Mesothelial cell of epicardium (in vitro differentiated cells): ENCODE measurements around the gene ALDH1A2. TPM values are rescaled to one million over a fixed set of nuclear protein-coding genes. Genes with fewer than 3 reads are reported as not detected.
A peak's percentile ranks its signal among the peaks of the same experiment; 100 is the strongest.
"Not testable (repeated sequence)": the region's sequence is repeated elsewhere in the genome, so short reads cannot be mapped to it uniquely, and the experiment has no call there.

Experiments
- DNase-seq, 2 experiments: peaks; one replicate each; pipeline ENCODE4 v3.0.0; 2021; ENCODE audit warnings: low spot score in 2 of 2; ENCODE audit not compliant: unreplicated experiment in 2 of 2
- H3K27ac Mint-ChIP-seq: 2 replicates; pipeline ENCODE4 v1.8.0; 2021; ENCODE audit warnings: mixed read lengths
- H3K27me3 Mint-ChIP-seq: 2 replicates; pipeline ENCODE4 v1.8.0; 2021; ENCODE audit warnings: low read depth, mixed read lengths
- H3K36me3 Mint-ChIP-seq: 2 replicates; pipeline ENCODE4 v1.8.0; 2021; ENCODE audit warnings: mixed read lengths
- H3K4me1 Mint-ChIP-seq: 2 replicates; pipeline ENCODE4 v1.8.0; 2021; ENCODE audit warnings: mixed read lengths
- H3K4me3 Mint-ChIP-seq: 2 replicates; pipeline ENCODE4 v1.8.0; 2021; ENCODE audit warnings: mild to moderate bottlenecking, moderate library complexity, mixed read lengths
- H3K9me3 Mint-ChIP-seq: 2 replicates; pipeline ENCODE4 v1.8.0; 2021; ENCODE audit warnings: mixed read lengths
- CTCF ChIP-seq: fragments of 200-600 bp; sonication (generic); IDR thresholded peaks from one replicate; pipeline ENCODE4 v1.5.0; 2021; ENCODE audit warnings: antibody characterized with exemption; ENCODE audit not compliant: unreplicated experiment
- total RNA-seq: library from RNA; stranded (reverse); gene quantifications from 3 replicates; pipeline ENCODE4 v1.2.1, GENCODE V29; 2021

The ALDH1A2 gene
- total RNA-seq, 1 donor from 2014 or later: 26.2 TPM

GRCh38 chr15:58046467-58046866, 19.0 kb downstream of the ALDH1A2 start:
- H3K4me3 Mint-ChIP-seq: no peak overlapping the region
- H3K36me3 Mint-ChIP-seq: no peaks in the 10 kb centered on the region
- H3K27ac Mint-ChIP-seq: peak overlapping the region; percentile 61
- TF ChIP-seq CTCF: no peak
- H3K9me3 Mint-ChIP-seq: no peaks in the 10 kb centered on the region
- peaks cover 22% of the 10 kb centered on the region for H3K4me1 Mint-ChIP-seq
- no peak for DNase-seq
- H3K27me3 Mint-ChIP-seq: peaks cover 35% of the 10 kb centered on the region

- peaks cover 29% of the 10 kb centered on the region for H3K4me1 Mint-ChIP-seq
- not testable (repeated sequence) for H3K4me3 Mint-ChIP-seq, H3K9me3 Mint-ChIP-seq, H3K36me3 Mint-ChIP-seq, DNase-seq, H3K27ac Mint-ChIP-seq
- H3K27me3 Mint-ChIP-seq: peaks cover 35% of the 10 kb centered on the region
Measured at GRCh38 chr15:58045376-58045775, 20.1 kb downstream of the ALDH1A2 start.

GRCh38 chr15:58044551-58044950, 21.0 kb downstream of the ALDH1A2 start:
- H3K36me3 Mint-ChIP-seq: no peaks in the 10 kb centered on the region
- no peak overlapping the region for H3K4me3 Mint-ChIP-seq
- TF ChIP-seq CTCF: no peak
- H3K27me3 Mint-ChIP-seq: peaks cover 32% of the 10 kb centered on the region
- no peak overlapping the region for H3K27ac Mint-ChIP-seq
- H3K9me3 Mint-ChIP-seq: no peaks in the 10 kb centered on the region
- no peak for DNase-seq
- peaks cover 35% of the 10 kb centered on the region for H3K4me1 Mint-ChIP-seq

GRCh38 chr15:58043192-58043903, 22.2 kb downstream of the ALDH1A2 start:
- H3K4me3 Mint-ChIP-seq: no peak overlapping the region
- no peaks in the 10 kb centered on the region for H3K9me3 Mint-ChIP-seq
- peaks cover 24% of the 10 kb centered on the region for H3K27me3 Mint-ChIP-seq
- H3K36me3 Mint-ChIP-seq: no peaks in the 10 kb centered on the region
- no peak overlapping the region for H3K27ac Mint-ChIP-seq
- TF ChIP-seq CTCF: peak; percentile 58
- peaks cover 46% of the 10 kb centered on the region for H3K4me1 Mint-ChIP-seq
- DNase-seq: no peak

GRCh38 chr15:58042006-58042405, 23.5 kb downstream of the ALDH1A2 start:
- no peak for TF ChIP-seq CTCF

GRCh38 chr15:58040150-58040549, 25.4 kb downstream of the ALDH1A2 start:
- Mint-ChIP-seq H3K4me3 (no peak overlapping the region), H3K36me3 (no peaks in the 10 kb centered on the region), H3K4me1 (peaks cover 57% of the 10 kb centered on the region), H3K9me3 (no peaks in the 10 kb centered on the region), H3K27me3 (peaks cover 17% of the 10 kb centered on the region), H3K27ac (peak overlapping the region; percentile 43)
- no peak for DNase-seq
- TF ChIP-seq CTCF: no peak

More at GRCh38 chr15:58042006-58042405, 23.5 kb downstream of the ALDH1A2 start:
- H3K27me3 Mint-ChIP-seq: peaks cover 21% of the 10 kb centered on the region
- H3K4me1 Mint-ChIP-seq: peaks cover 56% of the 10 kb centered on the region
- no peak for DNase-seq
- no peak overlapping the region for H3K4me3 Mint-ChIP-seq
- no peaks in the 10 kb centered on the region for H3K36me3 Mint-ChIP-seq
- no peaks in the 10 kb centered on the region for H3K9me3 Mint-ChIP-seq
- no peak overlapping the region for H3K27ac Mint-ChIP-seq
